Natural killer cell (primary cell): Measurements from ENCODE around the gene RICTOR. TPM values are rescaled to one million over a fixed set of nuclear protein-coding genes. Genes with fewer than 3 reads are reported as not detected.

Experiments used
- ATAC-seq, 3 donors: fragments of 150-1000 bp in 2 of 3; fragments of 200-7000 bp in 1 of 3; cut with Tn5 transposase; 1 replicate in 1 of 3; 2 replicates in 2 of 3; pipeline ENCODE4 v1.10.0; 2021; ENCODE audit warnings: mild to moderate bottlenecking in 2 of 3, moderate library complexity in 2 of 3
- DNase-seq, 2 donors: peaks; one replicate each; pipeline versions ENCODE4 v3.0.0 to v3.0.0-alpha.2; 2013 to 2021; ENCODE audit warnings: mixed read lengths in 1 of 2
- H3K27ac ChIP-seq: one replicate; pipeline ENCODE4 v1.5.1; 2013; ENCODE audit warnings: mild to moderate bottlenecking, low read length
- H3K27me3 ChIP-seq: one replicate; pipeline ENCODE4 v1.6.1; 2013; ENCODE audit warnings: low read length; ENCODE audit not compliant: control insufficient read depth, insufficient read depth
- H3K36me3 ChIP-seq: one replicate; pipeline ENCODE4 v1.6.1; 2013; ENCODE audit warnings: low read length; ENCODE audit not compliant: control insufficient read depth, insufficient read depth
- H3K4me1 ChIP-seq: one replicate; pipeline ENCODE4 v1.6.1; 2013; ENCODE audit warnings: low read length; ENCODE audit not compliant: control insufficient read depth, insufficient read depth
- H3K4me3 ChIP-seq: one replicate; pipeline ENCODE4 v1.5.1; 2013; ENCODE audit warnings: low read length
- H3K9me3 ChIP-seq: one replicate; pipeline ENCODE4 v1.6.1; 2013; ENCODE audit warnings: low read length; ENCODE audit not compliant: control insufficient read depth, insufficient read depth
- H3K27ac Mint-ChIP-seq, 2 donors: one replicate each; pipeline ENCODE4 v1.8.0; 2022; ENCODE audit warnings: mild to moderate bottlenecking in 2 of 2, mixed read lengths in 2 of 2, moderate library complexity in 1 of 2
- H3K27me3 Mint-ChIP-seq, 2 donors: one replicate each; pipeline ENCODE4 v1.8.0; 2022; ENCODE audit warnings: low read depth in 2 of 2, mixed read lengths in 2 of 2
- H3K36me3 Mint-ChIP-seq: one replicate; pipeline ENCODE4 v1.8.0; 2022; ENCODE audit warnings: mixed read lengths
- H3K4me1 Mint-ChIP-seq, 2 donors: one replicate each; pipeline ENCODE4 v1.8.0; 2022; ENCODE audit warnings: mixed read lengths in 2 of 2
- H3K4me3 Mint-ChIP-seq: one replicate; pipeline ENCODE4 v1.8.0; 2022; ENCODE audit warnings: mild to moderate bottlenecking, moderate library complexity, mixed read lengths
- H3K9me3 Mint-ChIP-seq, 2 donors: one replicate each; pipeline ENCODE4 v1.8.0; 2022; ENCODE audit warnings: mixed read lengths in 2 of 2
- WGBS: methylation state at CpG from one replicate; pipeline ENCODE4 v1.1.7; 2013; ENCODE audit warnings: missing lambda C conversion rate; ENCODE audit not compliant: insufficient coverage; 5-methylcytosine and 5-hydroxymethylcytosine counted together
- intact Hi-C: fragments of 100-400 bp; cut with micrococcal nuclease; formaldehyde crosslinking; loops from one replicate; pipeline ENCODE4 v1.14.2; 2022
- total RNA-seq, 4 donors: library from RNA; stranded (reverse); fragments of 120-200 nt in 1 of 4; gene quantifications; one replicate each; pipeline versions ENCODE4 v1.2.3 to v1.2.4, GENCODE V29; 2013 to 2022
- TF ChIP-seq, protein P1 (sequence below): fragments of 200-600 bp; IDR thresholded peaks from one replicate; pipeline ENCODE4 v1.8.0; 2022; ENCODE audit warnings: antibody characterized with exemption

RICTOR gene
- total RNA-seq, 3 donors from 2014 or later (not counting 1 experiment from before 2014, with no cell fraction given): 103 to 105 (median 103) TPM

DNA sequence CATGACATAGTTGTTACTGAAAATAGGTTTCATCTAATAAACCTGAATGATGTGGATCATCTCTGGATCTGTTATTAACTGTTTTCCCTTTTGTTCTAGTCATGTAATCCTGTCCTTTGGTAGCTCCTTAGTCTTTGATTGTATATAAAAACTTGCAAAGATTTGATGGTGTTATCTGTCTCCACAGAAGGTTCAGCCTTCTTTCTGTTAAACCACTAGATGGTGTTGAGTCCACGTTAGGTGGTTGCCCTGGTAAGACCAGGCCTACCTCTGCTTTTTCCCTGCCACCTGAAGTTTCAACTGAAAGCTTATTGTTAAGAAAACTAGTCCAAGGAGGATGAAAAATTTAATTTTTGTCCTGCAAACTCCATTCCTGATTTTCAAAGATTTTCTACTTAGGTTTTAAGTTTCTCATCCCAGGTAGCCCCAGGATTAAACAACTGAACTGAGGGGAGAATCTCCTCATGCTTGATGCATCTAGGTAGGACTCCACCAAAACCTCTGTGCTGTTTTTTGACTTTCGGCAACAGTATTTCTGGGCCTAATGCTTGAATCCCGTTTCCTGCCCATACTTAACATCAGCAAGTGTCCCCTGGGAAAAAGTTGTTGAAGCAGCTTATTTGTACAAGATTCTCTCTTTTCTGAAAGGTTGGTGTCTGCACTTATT, 68.5 kb downstream of the RICTOR start:
- no peaks in the 10 kb centered on the region for H3K27me3 Mint-ChIP-seq
- TF ChIP-seq, protein P1, sequence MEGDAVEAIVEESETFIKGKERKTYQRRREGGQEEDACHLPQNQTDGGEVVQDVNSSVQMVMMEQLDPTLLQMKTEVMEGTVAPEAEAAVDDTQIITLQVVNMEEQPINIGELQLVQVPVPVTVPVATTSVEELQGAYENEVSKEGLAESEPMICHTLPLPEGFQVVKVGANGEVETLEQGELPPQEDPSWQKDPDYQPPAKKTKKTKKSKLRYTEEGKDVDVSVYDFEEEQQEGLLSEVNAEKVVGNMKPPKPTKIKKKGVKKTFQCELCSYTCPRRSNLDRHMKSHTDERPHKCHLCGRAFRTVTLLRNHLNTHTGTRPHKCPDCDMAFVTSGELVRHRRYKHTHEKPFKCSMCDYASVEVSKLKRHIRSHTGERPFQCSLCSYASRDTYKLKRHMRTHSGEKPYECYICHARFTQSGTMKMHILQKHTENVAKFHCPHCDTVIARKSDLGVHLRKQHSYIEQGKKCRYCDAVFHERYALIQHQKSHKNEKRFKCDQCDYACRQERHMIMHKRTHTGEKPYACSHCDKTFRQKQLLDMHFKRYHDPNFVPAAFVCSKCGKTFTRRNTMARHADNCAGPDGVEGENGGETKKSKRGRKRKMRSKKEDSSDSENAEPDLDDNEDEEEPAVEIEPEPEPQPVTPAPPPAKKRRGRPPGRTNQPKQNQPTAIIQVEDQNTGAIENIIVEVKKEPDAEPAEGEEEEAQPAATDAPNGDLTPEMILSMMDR: peak; percentile 46
- WGBS: 92% methylated on average over 3 of the region's 3 CpGs
- H3K27ac Mint-ChIP-seq: peak overlapping the region; percentile 70 to 75
- Histone ChIP-seq H3K27me3 (no peaks in the 10 kb centered on the region), H3K4me1 (no peaks in the 10 kb centered on the region), H3K4me3 (no peak overlapping the region), H3K36me3 (peaks cover 10% of the 10 kb centered on the region), H3K27ac (no peak overlapping the region), H3K9me3 (no peaks in the 10 kb centered on the region)
- intact Hi-C loops: loop anchor here (1.0 kb wide), 1 partner anchor 75 kb away; no protein-coding TSS in a partner anchor
- H3K9me3 Mint-ChIP-seq: no peaks in the 10 kb centered on the region
- peaks cover 37 to 45% of the 10 kb centered on the region in 2 donors for H3K4me1 Mint-ChIP-seq
- H3K36me3 Mint-ChIP-seq: peaks cover 7% of the 10 kb centered on the region
- ATAC-seq: peak; percentile 59 to 77 (median 75)
- DNase-seq: peak in 1 of 2 donors; percentile 55
- no peak overlapping the region for H3K4me3 Mint-ChIP-seq

GRCh38 chr5:39001683-39002082, 72.5 kb downstream of the RICTOR start:
- no peak for ATAC-seq
- H3K27ac ChIP-seq: no peak overlapping the region
- H3K36me3 ChIP-seq: peaks cover 13% of the 10 kb centered on the region
- no peaks in the 10 kb centered on the region for H3K27me3 ChIP-seq
- no peak overlapping the region for H3K4me3 ChIP-seq
- Mint-ChIP-seq H3K4me3 (no peak overlapping the region), H3K4me1 (peaks cover 53 to 57% of the 10 kb centered on the region in 2 donors), H3K27ac (peak overlapping the region; percentile 27 to 37), H3K27me3 (no peaks in the 10 kb centered on the region), H3K36me3 (no peaks in the 10 kb centered on the region), H3K9me3 (no peaks in the 10 kb centered on the region)
- no peaks in the 10 kb centered on the region for H3K9me3 ChIP-seq
- no peaks in the 10 kb centered on the region for H3K4me1 ChIP-seq
- intact Hi-C loops: no loop called here
- DNase-seq: no peak
- no CpG with 5 or more reads among the region's 2 CpGs for WGBS
- TF ChIP-seq, protein P1: no peak

GRCh38 chr5:38999037-38999436, 75.2 kb downstream of the RICTOR start:
- H3K9me3 ChIP-seq: no peaks in the 10 kb centered on the region
- no peak overlapping the region for H3K4me3 ChIP-seq
- Mint-ChIP-seq H3K27ac (peak overlapping the region; percentile 33 to 80), H3K9me3 (no peaks in the 10 kb centered on the region), H3K27me3 (no peaks in the 10 kb centered on the region), H3K36me3 (no peaks in the 10 kb centered on the region), H3K4me1 (peaks cover 38 to 40% of the 10 kb centered on the region in 2 donors), H3K4me3 (no peak overlapping the region)
- no peaks in the 10 kb centered on the region for H3K27me3 ChIP-seq
- H3K4me1 ChIP-seq: no peaks in the 10 kb centered on the region
- peaks cover 24% of the 10 kb centered on the region for H3K36me3 ChIP-seq
- no peak overlapping the region for H3K27ac ChIP-seq
- intact Hi-C loops: no loop called here
- no CpG with 5 or more reads among the region's 2 CpGs for WGBS
- TF ChIP-seq, protein P1: no peak
- no peak for DNase-seq
- no peak for ATAC-seq

- H3K36me3 ChIP-seq: peaks cover 22% of the 10 kb centered on the region
- intact Hi-C loops: no loop called here
- no peaks in the 10 kb centered on the region for H3K27me3 Mint-ChIP-seq
Observed at GRCh38 chr5:38997591-38997990, 76.6 kb downstream of the RICTOR start.

More at GRCh38 chr5:38997591-38997990, 76.6 kb downstream of the RICTOR start:
- H3K36me3 Mint-ChIP-seq: no peaks in the 10 kb centered on the region
- Histone ChIP-seq H3K27me3 (no peaks in the 10 kb centered on the region), H3K9me3 (no peaks in the 10 kb centered on the region), H3K4me3 (no peak overlapping the region), H3K4me1 (no peaks in the 10 kb centered on the region), H3K27ac (no peak overlapping the region)
- TF ChIP-seq, protein P1: no peak
- DNase-seq: no peak
- 98% methylated on average over 2 of the region's 2 CpGs for WGBS
- peaks cover 43% of the 10 kb centered on the region in 2 donors for H3K4me1 Mint-ChIP-seq
- H3K9me3 Mint-ChIP-seq: no peaks in the 10 kb centered on the region
- no peak for ATAC-seq
- peak overlapping the region; percentile 13 to 47 for H3K27ac Mint-ChIP-seq
- no peak overlapping the region for H3K4me3 Mint-ChIP-seq
